Ishikawa (cell line): Measurements from ENCODE around the gene KRTAP10-7.

Experiments used
- CEBPB ChIP-seq: IDR thresholded peaks from 2 replicates; pipeline ENCODE4 v1.6.1; 2012
- CREB1 ChIP-seq: IDR thresholded peaks from 2 replicates; pipeline ENCODE4 v1.6.1; 2012; ENCODE audit warnings: low read depth
- EGR1 ChIP-seq: IDR thresholded peaks from 2 replicates; pipeline ENCODE4 v1.6.1; 2012
- EP300 ChIP-seq: IDR thresholded peaks from 2 replicates; pipeline ENCODE4 v1.6.1; 2012; ENCODE audit warnings: borderline replicate concordance
- FOXM1 ChIP-seq: IDR thresholded peaks from 2 replicates; pipeline ENCODE4 v1.6.1; 2012; ENCODE audit warnings: low read depth, borderline replicate concordance
- NFIC ChIP-seq: IDR thresholded peaks from 2 replicates; pipeline ENCODE4 v1.6.1; 2012
- RAD21 ChIP-seq: IDR thresholded peaks from 2 replicates; pipeline ENCODE4 v1.6.1; 2012; ENCODE audit warnings: low read depth
- TAF1 ChIP-seq: IDR thresholded peaks from 2 replicates; pipeline ENCODE4 v1.6.1; 2012; ENCODE audit warnings: low read depth, mild to moderate bottlenecking
- TCF12 ChIP-seq: IDR thresholded peaks from 2 replicates; pipeline ENCODE4 v1.6.1; 2012; ENCODE audit warnings: low read depth
- TEAD4 ChIP-seq: IDR thresholded peaks from 2 replicates; pipeline ENCODE4 v1.6.1; 2012
- YY1 ChIP-seq: IDR thresholded peaks from 2 replicates; pipeline ENCODE4 v1.6.1; 2012; ENCODE audit warnings: low read depth
- ZBTB7A ChIP-seq: IDR thresholded peaks from 2 replicates; pipeline ENCODE4 v1.6.1; 2012; ENCODE audit warnings: low read depth
- TF ChIP-seq, protein P1 (sequence below): IDR thresholded peaks from 2 replicates; pipeline ENCODE4 v1.6.1; 2012
- TF ChIP-seq, protein P2 (sequence below): IDR thresholded peaks from 2 replicates; pipeline ENCODE4 v1.6.1; 2012; ENCODE audit warnings: low read depth, mild to moderate bottlenecking

DNA sequence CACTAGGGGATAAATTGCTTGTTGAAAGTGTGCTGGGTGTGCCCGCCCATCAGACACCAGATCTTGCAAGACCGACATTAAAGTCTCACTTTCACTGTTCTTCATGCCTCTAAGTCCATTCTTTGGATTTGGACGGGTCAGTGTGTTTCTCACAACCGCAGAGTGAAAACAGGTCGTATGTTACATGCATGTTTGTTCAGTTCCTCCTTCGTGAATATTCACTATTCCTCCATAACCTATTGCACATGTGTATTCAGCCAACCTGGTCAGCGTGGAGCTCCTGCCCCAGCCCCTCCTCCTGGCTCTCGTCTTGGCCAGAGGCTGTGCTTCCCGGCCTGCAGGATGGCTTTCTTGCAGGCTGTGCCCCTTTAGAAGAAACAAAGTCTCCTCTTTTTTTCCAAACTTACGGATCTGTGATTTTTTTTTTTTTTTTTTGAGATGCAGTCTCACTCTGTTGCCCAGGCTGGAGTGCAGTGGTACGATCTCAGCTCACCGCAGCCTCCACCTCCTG is 5.9 kb upstream of the KRTAP10-7 start:
- TF ChIP-seq EGR1, result no peak
- no peak for TF ChIP-seq CEBPB
- TF ChIP-seq RAD21, result no peak
- TF ChIP-seq FOXM1, result no peak
- no peak for TF ChIP-seq CREB1
- no peak for TF ChIP-seq TEAD4
- TF ChIP-seq, protein P1, sequence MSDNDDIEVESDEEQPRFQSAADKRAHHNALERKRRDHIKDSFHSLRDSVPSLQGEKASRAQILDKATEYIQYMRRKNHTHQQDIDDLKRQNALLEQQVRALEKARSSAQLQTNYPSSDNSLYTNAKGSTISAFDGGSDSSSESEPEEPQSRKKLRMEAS, result no peak
- TF ChIP-seq NFIC, result no peak
- TF ChIP-seq TAF1, result no peak
- TF ChIP-seq EP300, result no peak
- TF ChIP-seq, protein P2, sequence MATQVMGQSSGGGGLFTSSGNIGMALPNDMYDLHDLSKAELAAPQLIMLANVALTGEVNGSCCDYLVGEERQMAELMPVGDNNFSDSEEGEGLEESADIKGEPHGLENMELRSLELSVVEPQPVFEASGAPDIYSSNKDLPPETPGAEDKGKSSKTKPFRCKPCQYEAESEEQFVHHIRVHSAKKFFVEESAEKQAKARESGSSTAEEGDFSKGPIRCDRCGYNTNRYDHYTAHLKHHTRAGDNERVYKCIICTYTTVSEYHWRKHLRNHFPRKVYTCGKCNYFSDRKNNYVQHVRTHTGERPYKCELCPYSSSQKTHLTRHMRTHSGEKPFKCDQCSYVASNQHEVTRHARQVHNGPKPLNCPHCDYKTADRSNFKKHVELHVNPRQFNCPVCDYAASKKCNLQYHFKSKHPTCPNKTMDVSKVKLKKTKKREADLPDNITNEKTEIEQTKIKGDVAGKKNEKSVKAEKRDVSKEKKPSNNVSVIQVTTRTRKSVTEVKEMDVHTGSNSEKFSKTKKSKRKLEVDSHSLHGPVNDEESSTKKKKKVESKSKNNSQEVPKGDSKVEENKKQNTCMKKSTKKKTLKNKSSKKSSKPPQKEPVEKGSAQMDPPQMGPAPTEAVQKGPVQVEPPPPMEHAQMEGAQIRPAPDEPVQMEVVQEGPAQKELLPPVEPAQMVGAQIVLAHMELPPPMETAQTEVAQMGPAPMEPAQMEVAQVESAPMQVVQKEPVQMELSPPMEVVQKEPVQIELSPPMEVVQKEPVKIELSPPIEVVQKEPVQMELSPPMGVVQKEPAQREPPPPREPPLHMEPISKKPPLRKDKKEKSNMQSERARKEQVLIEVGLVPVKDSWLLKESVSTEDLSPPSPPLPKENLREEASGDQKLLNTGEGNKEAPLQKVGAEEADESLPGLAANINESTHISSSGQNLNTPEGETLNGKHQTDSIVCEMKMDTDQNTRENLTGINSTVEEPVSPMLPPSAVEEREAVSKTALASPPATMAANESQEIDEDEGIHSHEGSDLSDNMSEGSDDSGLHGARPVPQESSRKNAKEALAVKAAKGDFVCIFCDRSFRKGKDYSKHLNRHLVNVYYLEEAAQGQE, result no peak
- TF ChIP-seq TCF12, result no peak
- TF ChIP-seq ZBTB7A, result no peak
- no peak for TF ChIP-seq YY1
